ES-I3 (cell line): ENCODE data around the gene EDEM2.
A peak's percentile ranks its signal among the peaks of the same experiment; 100 is the strongest.
"Not testable (repeated sequence)": the region's sequence is repeated elsewhere in the genome, so short reads cannot be mapped to it uniquely, and the experiment has no call there.

Experiments used
- H3K36me3 ChIP-seq: 2 replicates; pipeline ENCODE4 v1.6.1; 2013; ENCODE audit warnings: mild to moderate bottlenecking, low read length, control low read depth, moderate library complexity; ENCODE audit not compliant: insufficient read depth
- H3K4me1 ChIP-seq: 2 replicates; pipeline ENCODE4 v1.6.1; 2013; ENCODE audit warnings: mild to moderate bottlenecking, control low read depth, low read length; ENCODE audit not compliant: insufficient read depth
- H3K9ac ChIP-seq: 2 replicates; pipeline ENCODE4 v1.6.1; 2013; ENCODE audit warnings: low read depth, mild to moderate bottlenecking, low read length, moderate library complexity
- H3K9me3 ChIP-seq: 2 replicates; pipeline ENCODE4 v1.6.1; 2013; ENCODE audit warnings: mild to moderate bottlenecking, low read length, moderate library complexity; ENCODE audit not compliant: control insufficient read depth, insufficient read depth

The EDEM2 gene

GRCh38 chr20:35093267-35093884, 53.8 kb downstream of the EDEM2 start:
- Histone ChIP-seq H3K36me3 (no peaks in the 10 kb centered on the region), H3K9ac (peak overlapping the region; percentile 96)

GRCh38 chr20:35092524-35093266, 54.4 kb downstream of the EDEM2 start, which contains the start of gene TRPC4AP:
TSS of gene TRPC4AP (minus strand) at chr20:35092807. CDS start at chr20:35092781, 26 bp downstream.
- Histone ChIP-seq H3K4me1 (peaks cover 7% of the 10 kb centered on the region), H3K36me3 (no peaks in the 10 kb centered on the region), H3K9me3 (no peaks in the 10 kb centered on the region), H3K9ac (peak within 1 kb of the TSS; percentile 96)

More at GRCh38 chr20:35093267-35093884, 53.8 kb downstream of the EDEM2 start:
- Histone ChIP-seq H3K4me1 (peaks cover 7% of the 10 kb centered on the region), H3K9me3 (no peaks in the 10 kb centered on the region)

GRCh38 chr20:35091816-35092523, 55.2 kb downstream of the EDEM2 start:
- no peaks in the 10 kb centered on the region for H3K36me3 ChIP-seq
- H3K9ac ChIP-seq, result peak overlapping the region; percentile 96
- no peaks in the 10 kb centered on the region for H3K9me3 ChIP-seq
- peaks cover 7% of the 10 kb centered on the region for H3K4me1 ChIP-seq

GRCh38 chr20:35088231-35089145, 58.6 kb downstream of the EDEM2 start:
- no peaks in the 10 kb centered on the region for H3K36me3 ChIP-seq
- H3K9me3 ChIP-seq, result no peaks in the 10 kb centered on the region
- H3K4me1 ChIP-seq, result peaks cover 7% of the 10 kb centered on the region
- H3K9ac ChIP-seq, result no peak overlapping the region

GRCh38 chr20:35087791-35088190, 59.3 kb downstream of the EDEM2 start:
- H3K4me1 ChIP-seq, result peaks cover 7% of the 10 kb centered on the region
- H3K9ac ChIP-seq, result no peak overlapping the region
- no peaks in the 10 kb centered on the region for H3K36me3 ChIP-seq
- H3K9me3 ChIP-seq, result no peaks in the 10 kb centered on the region

GRCh38 chr20:35087355-35087754, 59.8 kb downstream of the EDEM2 start:
- Histone ChIP-seq H3K9me3 (no peaks in the 10 kb centered on the region), H3K4me1 (peaks cover 7% of the 10 kb centered on the region), H3K9ac (no peak overlapping the region), H3K36me3 (no peaks in the 10 kb centered on the region)

GRCh38 chr20:35085477-35086225, 61.5 kb downstream of the EDEM2 start:
- H3K36me3 ChIP-seq, result no peaks in the 10 kb centered on the region
- H3K9ac ChIP-seq, result no peak overlapping the region
- no peaks in the 10 kb centered on the region for H3K9me3 ChIP-seq
- peaks cover 2% of the 10 kb centered on the region; the same call in 1 of the 2 replicates for H3K4me1 ChIP-seq

- H3K4me1 ChIP-seq, result no peaks in the 10 kb centered on the region
- no peak overlapping the region for H3K9ac ChIP-seq
- H3K9me3 ChIP-seq, result no peaks in the 10 kb centered on the region
- H3K36me3 ChIP-seq, result no peaks in the 10 kb centered on the region
Measured at GRCh38 chr20:35084998-35085397, 62.1 kb downstream of the EDEM2 start.

- H3K9ac ChIP-seq, H3K4me1 ChIP-seq: not testable (repeated sequence)
- peaks cover 14% of the 10 kb centered on the region for H3K36me3 ChIP-seq
- peaks cover 14% of the 10 kb centered on the region for H3K9me3 ChIP-seq
Measured at GRCh38 chr20:35080348-35080642, 66.8 kb downstream of the EDEM2 start.

GRCh38 chr20:35079472-35080347, 67.4 kb downstream of the EDEM2 start:
- H3K4me1 ChIP-seq, result no peaks in the 10 kb centered on the region
- H3K36me3 ChIP-seq, result peaks cover 14% of the 10 kb centered on the region
- no peak overlapping the region for H3K9ac ChIP-seq

GRCh38 chr20:35077872-35078271, 69.3 kb downstream of the EDEM2 start:
- Histone ChIP-seq H3K9me3 (peaks cover 14% of the 10 kb centered on the region), H3K9ac (no peak overlapping the region), H3K36me3 (peaks cover 14% of the 10 kb centered on the region), H3K4me1 (no peaks in the 10 kb centered on the region)

More at GRCh38 chr20:35079472-35080347, 67.4 kb downstream of the EDEM2 start:
- peaks cover 14% of the 10 kb centered on the region for H3K9me3 ChIP-seq

GRCh38 chr20:35077341-35077740, 69.8 kb downstream of the EDEM2 start:
- H3K4me1 ChIP-seq, result no peaks in the 10 kb centered on the region
- no peak overlapping the region for H3K9ac ChIP-seq
- H3K36me3 ChIP-seq, result peaks cover 14% of the 10 kb centered on the region
- H3K9me3 ChIP-seq, result peaks cover 14% of the 10 kb centered on the region
